Hair follicle dermal papilla cell (primary cell): ENCODE results near the gene ATP1B4. TPM values are rescaled to one million over a fixed set of nuclear protein-coding genes. Genes with fewer than 3 reads are reported as not detected.

Experiments used
- total RNA-seq: library from RNA; depleted of rRNA; stranded (reverse); fragments of >200 nt; gene quantifications from 2 replicates; pipeline ENCODE4 v1.2.3, GENCODE V29; 2012

Gene ATP1B4
- total RNA-seq: not detected in 2 replicates

GRCh38 chrX:120361764-120362305 lies at the start of gene ATP1B4:
ATP1B4 (plus strand) TSS chrX:120362089; CDS start chrX:120362169, 80 bp downstream.

Other genes with a start within 250 kb of the ATP1B4 start
- gene RHOXF1, start 246.2 kb upstream of the ATP1B4 start, total RNA-seq: not detected in 2 replicates
- gene RHOXF2, start 203.5 kb upstream of the ATP1B4 start, total RNA-seq: not detected in 2 replicates
- 14.0 and 17.0 TPM in 2 replicates for gene ZBTB33, start 111.3 kb upstream of the ATP1B4 start, total RNA-seq
- 0.12 and 0.16 TPM in 2 replicates for gene TMEM255A, start 50.6 kb upstream of the ATP1B4 start, total RNA-seq
- gene LAMP2, start 107.2 kb downstream of the ATP1B4 start, total RNA-seq: 200 and 231 TPM in 2 replicates
- 85.7 and 94.5 TPM in 2 replicates for gene CUL4B, start 198.9 kb downstream of the ATP1B4 start, total RNA-seq
- 22.1 and 29.4 TPM in 2 replicates for gene MCTS1, start 242.0 kb downstream of the ATP1B4 start, total RNA-seq